CD4-positive, alpha-beta T cell treated with Interferon alpha-2 for 1 hour (primary cell): ENCODE data around the gene CDK5RAP3.

ENCODE experiments used
- DNase-seq, 2 donors: peaks; one replicate each; pipeline ENCODE4 v3.0.0-alpha.2; 2020 to 2022

The CDK5RAP3 gene

DNA sequence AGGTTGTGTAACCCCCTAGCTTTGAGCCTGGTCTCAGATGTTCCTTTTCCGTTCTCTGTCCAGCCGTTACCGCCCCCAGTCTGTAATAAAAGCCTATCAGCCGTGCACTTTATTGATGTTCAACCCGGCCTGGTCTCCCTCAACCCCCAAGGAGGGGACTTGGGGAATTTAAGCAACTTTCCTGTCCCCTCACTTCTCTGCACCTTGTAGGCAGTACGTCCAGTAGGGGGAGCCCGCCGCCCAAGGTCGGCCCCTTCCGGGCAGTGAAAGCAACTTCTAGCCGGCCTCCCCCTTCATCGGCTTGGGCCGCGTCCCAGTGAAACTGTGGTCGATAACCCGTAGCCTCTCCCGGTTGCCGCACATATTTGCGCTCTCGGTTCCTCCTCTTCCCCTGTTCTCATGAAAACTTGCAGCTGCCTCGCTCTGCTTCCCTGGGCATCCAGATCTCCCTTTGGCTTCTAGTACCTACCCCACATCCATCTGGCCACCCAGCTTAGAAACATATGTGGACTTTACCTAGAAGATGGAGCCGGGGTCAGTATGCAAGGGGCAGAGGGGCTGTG is 21.6 kb upstream of the CDK5RAP3 start:
- peak; percentile 74 to 82 for DNase-seq

DNA sequence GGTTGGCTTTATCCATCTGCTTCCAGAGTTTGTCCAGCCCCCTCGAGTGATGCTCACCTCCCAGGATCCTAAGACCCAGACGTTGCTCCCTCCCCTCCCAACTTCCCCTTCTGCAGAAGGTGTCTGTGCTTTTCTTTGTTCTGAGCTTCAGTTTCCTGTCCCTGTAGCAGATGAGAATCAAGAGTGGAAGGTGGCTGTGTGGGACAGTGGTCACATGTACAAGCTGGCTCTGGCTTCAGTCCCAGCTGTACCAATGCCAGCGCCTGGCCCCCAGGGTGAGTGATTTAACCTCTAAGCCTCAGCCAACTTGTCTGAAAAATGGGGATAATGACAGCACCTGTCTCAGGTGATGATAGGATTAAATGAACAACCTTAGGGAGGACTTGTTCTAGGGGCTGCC is 21.0 kb upstream of the CDK5RAP3 start:
- peak in 1 of 2 donors; percentile 21 for DNase-seq

- DNase-seq = no peak
Observed at GRCh38 chr17:47950448-47950847, 20.5 kb upstream of the CDK5RAP3 start.

DNA sequence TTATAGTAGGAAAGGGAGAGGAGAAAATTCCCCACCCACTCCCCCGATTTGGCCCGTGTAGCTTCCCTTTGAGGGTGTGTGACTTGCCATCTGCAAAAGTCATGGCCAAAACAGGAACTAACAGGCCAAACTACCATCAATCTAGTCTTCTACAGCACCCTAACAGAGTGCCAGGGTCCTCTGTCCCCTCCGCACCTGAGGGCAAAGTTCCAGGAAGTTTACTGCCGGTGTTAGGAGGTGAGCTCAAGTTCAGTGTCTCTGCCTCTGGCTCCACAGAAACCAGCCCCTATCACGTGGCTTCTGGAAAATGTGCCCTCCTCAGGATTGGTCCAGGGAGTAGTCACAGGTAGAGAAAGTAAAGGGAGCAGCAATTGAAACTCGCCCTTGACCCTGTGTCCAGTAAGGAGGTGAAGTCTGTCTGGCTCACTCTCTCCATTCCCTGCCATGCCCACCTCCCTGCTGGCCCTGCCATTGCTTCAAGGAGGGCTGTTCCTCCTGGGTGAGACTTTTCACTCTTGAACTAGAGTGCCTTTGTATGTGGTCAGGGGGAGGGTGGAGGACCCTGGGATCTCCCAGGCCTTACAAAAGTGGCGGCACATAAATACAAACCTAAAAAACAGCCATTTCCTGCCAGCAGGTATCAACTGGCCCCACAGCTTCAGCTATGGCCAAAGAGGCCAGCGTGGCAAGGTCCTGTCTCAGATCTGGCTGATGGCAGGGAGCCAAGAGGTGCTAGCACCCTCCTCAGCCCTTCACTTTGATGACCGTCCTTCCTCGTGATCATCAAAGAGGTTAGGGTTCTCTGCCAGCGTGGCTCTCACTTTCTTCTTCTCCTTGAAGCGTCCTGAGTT is 18.5 kb upstream of the CDK5RAP3 start:
- DNase-seq = no peak

DNA sequence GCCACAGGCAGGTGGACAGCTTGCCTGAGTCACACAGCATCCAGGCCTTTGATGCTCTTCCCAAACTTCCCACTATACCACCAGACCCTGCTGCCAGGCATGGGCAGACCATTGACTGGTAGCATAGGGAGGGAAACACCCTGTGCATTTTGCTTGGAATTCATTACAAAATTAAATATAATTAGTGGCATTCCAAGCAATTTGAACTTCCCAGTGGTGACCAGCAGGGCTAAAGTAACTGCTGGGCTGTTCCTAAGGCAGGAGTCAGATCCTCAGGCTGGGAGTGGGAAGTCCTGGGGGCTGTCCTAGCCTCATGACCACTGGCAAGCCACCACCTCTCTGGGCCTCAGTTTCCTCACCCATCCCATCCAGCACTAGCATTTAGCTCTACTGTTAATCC is 17.0 kb upstream of the CDK5RAP3 start:
- DNase-seq = no peak

DNA sequence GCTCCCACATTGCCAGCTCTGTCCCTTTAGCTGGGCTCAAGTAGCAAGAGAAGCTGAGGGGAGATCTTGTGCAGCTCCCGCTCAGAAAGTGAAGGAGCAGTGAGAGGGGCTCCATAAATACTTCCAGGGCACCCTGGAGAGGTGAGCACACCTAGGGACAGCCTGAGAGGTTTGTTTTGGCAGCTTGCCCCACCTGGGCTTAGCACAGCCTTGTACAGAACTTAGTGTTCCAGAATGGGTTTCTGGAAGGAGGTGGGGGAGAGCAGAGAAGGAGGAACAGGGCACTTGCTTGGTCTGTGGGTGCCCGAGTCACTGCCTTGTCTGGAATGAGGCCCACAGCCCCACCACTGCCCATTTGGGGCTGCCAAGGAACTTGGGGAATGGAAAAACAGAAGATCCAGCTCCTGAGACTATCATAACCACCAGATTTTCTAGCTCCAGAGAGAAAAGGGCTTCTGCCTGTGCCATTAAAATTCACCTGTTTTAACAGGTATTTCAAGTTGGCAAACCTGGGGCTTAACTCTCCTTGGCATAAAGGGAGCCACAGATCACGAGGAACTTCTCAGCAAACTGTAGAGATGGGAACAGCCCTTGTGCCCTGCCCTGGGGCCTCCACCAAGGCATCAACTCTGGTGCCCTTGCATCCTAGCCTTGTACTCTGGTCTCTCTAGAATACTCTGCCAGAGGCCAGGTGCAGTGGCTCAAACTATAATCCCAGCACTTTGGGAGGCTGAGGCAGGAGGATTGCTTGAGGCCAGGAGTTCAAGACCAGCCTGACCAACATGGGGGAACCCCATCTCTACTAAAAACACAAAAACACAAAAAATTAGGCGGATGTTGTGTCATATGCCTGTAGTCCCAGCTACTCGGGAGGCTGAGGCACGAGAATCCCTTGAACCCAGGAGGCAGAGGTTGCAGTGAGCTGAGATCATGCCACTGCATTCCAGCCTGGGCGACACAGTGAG is 15.1 kb upstream of the CDK5RAP3 start:
- no peak for DNase-seq

DNA sequence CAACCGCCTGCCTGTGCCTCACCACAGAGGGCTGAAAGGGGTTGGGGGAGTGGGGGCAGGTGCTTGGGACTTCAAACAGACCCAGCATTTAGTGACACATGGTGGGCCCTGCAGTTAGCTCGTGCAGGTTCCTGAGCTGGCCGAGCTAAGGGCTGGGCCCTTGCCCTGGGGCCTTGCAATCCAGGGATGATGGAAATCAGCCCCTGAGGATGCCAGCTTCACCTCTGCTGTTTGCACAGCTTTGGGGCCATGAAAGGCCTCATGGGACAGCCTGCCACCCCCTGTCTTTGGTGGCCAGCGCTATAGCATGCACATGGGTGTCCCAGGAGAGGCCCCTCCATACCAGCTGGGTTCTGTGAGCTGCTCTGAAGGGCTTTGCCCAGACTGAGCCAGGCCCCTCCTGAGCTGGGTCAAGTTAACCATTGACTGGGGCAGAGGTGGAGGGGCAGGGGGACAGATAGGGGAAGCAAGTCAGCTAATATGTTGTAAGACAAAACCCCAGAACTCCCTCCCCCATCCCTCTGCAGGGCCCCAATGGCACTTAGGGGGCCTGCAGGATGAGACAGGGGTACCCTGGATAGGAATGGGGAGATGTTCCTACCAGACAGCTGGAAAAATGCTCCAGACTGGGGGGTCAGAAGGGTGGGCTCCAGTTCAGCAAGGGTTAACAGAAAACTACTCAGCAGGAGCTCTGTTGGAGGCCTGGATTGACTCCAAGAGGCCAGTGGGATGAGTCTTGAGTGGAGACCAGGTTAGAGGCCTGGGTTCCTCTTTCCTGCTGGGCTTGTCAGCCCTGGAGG is 13.9 kb upstream of the CDK5RAP3 start:
- DNase-seq = no peak

DNA sequence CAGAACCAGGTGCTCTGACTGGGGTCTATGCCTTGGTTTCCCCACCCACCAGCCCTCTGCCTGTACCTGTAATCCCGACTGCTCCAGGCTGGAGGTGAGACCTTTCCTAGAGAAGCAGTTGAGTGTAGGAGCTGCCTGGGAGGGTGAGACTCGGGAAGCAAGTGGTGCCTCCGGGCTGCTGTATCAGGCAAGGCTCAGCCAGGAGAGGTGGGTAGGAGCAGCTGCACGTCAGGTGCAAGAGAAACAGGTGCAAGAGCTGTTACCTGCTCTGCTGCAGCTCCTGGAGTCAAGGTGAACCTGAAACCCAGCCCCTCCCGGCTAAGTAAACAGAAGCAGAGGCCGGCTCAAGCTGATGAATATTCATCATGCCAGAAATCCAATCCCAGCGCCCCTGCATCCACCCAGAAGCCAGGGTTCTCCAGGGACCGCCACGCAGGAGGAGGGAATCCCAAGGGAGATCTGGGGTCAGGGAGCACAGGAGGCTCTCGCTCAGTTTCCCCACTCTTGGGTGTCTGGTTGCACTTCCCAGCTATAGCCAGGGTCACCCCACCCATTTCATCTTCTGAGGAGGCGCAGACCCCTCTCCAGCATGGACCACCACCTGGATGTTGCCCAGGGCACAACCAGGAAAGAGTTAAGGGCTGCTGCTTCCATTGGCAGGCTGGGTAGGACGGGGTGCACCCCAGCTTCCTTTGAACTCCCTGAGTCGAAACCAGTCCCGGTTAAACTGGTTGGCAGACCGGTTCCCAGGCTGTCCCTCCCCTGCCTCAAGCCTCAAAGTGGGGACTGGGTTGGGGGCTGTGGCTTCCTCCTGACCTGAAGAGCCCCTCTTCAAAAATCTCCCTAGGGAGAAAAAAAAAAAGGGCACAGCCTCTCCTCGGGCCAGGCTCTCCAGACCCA is 13.1 kb upstream of the CDK5RAP3 start, which contains the start of gene PRR15L:
TSS of gene PRR15L (minus strand) at position 293 of the 900 bp plus-strand sequence. CDS start 4,649 bp downstream, outside the sequence.
- no peak for DNase-seq

DNA sequence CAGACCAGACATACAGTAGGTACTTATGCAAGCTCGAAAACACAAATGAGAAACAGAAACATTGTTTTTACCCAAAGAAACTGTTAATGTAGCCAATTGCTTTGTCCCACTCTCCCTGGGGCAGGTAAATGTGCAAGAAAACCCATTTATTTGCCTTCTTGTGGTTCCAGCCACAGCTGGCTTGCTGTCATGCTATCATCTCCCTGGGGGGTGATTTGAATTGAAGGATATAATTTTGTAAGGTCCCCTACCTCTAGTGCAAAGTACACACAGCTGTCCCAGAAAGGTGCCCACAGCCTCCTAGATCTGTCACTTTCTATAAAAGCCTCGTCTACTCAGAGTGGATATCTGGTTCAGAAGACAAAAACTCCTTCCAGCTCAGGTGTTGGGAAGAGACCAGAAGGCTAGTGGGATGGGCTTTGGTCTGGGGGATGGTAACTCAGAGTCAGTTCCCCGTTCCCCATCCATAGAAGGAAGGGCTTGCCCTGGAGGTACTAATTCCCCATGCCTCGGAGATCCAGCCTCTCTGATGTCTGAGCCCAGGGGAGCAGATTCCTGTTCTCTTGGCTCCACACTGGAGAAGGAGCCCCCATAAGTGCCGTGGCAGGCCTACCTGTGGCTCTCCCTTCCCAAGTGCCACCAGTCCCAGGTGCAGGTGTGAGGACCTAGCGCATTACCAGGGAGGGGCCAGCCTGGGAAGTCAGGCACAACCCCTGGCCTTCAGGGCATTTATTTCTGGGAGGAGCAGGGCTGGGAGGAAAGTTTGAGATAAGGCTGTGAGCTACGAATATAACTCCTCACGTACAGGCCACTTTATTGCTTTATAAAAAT is 10.9 kb upstream of the CDK5RAP3 start:
- DNase-seq = no peak

GRCh38 chr17:47961406-47961805 is 9.5 kb upstream of the CDK5RAP3 start:
- DNase-seq = no peak

DNA sequence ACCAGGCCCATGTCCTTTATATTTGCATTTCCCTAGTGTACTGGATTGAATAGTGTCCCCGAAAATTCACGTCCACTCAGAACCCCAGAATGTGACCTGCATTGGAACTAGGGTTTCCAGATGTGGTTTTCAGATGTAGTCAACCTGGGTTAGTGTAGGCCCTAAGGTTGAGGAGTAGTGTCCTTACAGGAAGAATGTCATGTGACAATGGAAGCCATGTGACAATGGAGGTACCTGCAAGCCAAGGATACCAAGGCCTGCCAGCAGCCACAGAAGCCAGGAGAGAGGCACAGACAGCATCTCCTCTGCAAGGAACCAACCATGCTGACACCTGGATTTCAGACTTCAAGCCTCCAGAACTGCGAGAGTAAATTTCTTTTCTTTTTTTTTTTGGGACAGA is 8.0 kb upstream of the CDK5RAP3 start:
- DNase-seq = no peak

DNA sequence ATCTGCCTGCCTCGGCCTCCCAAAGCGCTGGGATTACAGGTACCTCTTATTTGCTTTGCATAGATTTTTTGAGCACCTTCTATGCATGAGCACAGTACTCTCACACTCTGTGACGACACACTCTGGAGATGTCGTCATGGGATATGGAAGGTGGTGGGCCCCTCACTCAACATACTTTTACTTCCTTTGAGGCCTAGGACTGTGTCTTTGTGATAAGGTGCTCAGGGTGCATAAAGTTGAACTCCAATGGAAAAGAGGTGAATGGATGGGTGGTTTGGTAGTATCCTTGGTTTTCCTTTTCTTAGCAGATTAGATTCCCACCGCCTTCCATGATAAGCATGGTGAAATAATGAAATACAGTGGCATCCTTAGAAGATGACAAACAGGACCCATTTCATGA is 6.1 kb upstream of the CDK5RAP3 start:
- no peak for DNase-seq

DNA sequence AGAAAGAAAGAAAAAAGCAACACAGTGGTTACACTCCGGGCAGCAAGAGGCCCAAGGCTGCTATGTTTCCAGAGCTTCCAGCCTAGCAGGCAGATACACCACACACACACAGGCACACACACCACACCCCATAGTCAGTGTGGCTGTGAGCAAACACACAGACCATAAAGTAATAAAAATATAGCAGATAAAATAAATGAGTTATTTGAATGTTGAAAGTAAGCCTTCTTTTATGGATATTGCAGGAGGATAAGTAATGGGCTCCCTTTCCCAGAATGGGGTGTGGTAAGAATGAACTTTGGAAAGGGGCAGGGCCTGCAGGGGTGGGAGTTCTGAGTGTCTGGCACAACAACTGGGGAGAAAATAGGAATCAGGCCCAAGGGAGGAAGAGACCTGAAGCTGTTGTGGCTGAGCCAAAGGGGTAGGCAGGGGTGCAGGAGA is 4.8 kb upstream of the CDK5RAP3 start:
- no peak for DNase-seq

DNA sequence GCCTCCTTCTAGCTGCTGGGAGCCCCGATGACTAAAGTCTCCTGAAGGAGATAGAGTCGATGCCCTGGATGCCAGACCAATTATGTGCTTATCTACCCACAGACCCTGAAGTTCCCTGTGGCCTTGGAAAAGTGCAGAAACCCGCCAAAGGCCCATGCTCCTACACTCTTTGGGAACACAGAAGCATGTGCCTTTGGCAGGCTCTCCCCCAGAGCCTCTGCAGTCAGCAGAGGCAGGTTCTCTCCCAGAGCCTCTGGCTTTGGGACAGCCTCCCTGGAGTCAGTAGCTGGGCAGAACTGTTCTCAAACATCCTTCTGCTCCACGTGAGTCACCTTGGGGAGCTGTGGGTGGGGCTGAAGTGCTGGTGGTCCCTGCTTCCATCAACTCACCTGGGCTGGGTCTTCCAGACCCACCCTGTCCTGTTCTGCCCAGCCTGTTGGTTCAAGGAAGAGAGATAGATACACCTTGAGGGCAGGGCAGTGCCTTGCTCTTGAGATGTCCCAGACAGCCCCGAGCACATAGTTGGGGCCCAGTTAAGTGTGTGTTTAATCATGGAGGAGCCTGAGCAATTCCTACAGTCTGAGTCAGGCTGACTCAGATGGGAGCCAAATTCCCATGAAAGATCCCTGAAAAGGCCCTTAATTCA is 3.2 kb upstream of the CDK5RAP3 start:
- no peak for DNase-seq

DNA sequence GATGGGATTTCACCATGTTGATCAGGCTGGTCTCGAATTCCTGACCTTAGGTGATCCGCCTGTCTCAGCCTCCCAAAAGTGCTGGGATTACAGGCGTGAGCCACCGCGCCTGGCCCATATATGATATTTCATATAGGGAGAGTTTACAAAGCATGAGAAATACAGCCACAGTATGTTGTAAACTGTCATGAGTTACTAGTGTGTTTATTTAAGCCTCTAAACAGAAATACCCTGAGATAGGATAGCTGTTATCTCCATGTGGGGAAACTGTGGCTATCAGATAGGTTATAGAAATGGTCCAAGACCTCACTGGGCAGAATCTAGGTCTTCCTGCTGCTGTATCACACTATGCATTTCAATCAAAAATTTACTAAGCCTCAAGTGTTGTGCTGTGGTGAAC is 2.1 kb upstream of the CDK5RAP3 start:
- DNase-seq = no peak

DNA sequence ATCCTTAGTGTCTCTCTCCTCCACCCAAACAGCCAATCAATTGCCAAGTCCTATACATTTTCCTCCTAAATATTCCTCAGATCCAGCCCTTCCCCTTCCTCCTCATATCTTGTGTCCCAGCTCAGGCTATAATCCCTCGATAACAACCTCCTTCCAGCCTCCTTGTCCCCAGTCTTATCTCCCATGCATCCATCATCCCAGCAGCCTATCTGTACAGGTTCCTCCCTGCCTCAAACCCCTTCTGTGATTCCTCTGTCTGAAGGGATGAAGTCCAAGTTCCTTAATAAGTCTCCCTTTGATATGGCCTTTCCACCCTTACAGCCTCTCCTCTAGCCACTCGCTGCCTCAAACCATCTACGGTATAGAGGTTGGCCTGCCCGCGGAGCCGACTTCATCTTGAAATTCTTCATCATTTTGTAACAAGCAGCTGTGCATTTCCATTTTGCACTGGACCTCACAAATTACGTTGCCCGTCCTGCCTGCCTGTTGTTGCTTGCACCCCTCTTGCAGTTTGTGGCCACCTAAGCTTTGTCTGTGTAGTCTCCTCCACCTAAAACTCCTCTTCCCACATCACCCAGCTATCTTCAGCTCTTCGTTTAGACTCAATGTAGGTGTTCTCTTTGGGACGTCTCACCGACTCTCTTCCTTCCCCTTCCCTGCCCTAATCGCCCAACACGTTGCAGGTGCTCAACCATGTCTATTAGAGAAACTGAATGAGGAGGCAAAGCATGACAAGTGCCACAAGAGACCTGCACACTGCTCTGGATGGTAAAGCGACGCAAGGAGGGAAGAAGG is 786 bp upstream of the CDK5RAP3 start:
- no peak for DNase-seq

- no peak for DNase-seq
Observed at GRCh38 chr17:47973541-47973940, 2.6 kb downstream of the CDK5RAP3 start.

GRCh38 chr17:47975189-47975822 is 4.4 kb downstream of the CDK5RAP3 start:
- no peak for DNase-seq
